ENCODE measurements around the gene C2orf15.

The C2orf15 gene

DNA sequence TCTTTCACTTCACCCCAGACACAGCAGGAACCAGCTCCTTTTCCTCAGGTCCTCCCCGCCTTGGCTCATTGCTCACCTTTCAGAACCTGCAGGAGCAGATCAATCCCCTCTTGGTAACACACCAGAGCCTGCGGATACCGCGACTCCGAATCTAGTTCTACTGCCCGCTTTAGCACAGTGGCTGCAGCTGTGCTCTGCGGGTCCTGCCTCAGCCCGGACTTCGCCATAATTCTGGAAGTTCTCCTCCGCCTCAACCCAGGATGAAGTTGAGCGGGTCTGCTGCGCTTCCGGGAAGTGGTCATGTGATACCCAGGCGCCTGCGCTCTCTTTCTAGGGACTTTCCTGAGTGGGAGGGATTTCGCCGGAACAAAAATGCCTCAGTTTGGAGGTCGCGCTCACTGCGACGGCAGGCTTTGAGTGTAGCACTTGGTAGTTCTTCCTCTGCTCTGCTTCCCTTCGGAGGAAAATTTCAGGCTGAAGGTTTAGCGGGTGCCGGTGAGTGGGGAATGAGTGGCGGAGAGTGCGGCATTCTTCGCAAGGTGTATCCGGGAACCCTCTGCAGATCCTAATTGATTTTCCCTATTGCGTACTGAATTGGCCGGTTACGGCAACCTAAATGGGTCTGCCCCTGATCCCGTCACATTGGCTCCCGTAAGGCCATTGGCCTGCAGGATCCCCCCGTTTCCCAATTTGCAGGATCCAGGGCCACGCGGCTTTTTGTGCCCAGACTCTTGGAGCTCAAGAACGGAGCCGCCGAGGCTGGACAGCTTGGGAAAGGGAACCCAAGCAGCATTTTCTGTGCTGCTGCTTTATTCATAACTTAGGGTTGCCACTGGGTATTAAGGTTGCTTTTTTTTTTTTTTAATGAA lies 39.5 kb downstream of the C2orf15 start, which contains the start of the genes MITD1 and MRPL30 (continued):
- TF ChIP-seq ZNF292 (tag by site-specific recombination; IDR thresholded peaks at IDR 0.05; ENCODE audit: borderline replicate concordance, low read depth) (no peak), ZNF473 (tag by site-specific recombination; IDR thresholded peaks at IDR 0.05) (no peak), ZBTB1 (tag by site-specific recombination; IDR thresholded peaks at IDR 0.05) (no peak), ZBTB11 (tag by site-specific recombination; conservative IDR thresholded peaks at IDR 0.05; ENCODE audit: low read depth) (peak; percentile 99), ZNF596 (tag by site-specific recombination; IDR thresholded peaks at IDR 0.05) (no peak), PRDM1 (tag by site-specific recombination; IDR thresholded peaks at IDR 0.05) (peak; percentile 35; the same call in 1 of the 2 replicates), ZNF311 (tag by site-specific recombination; IDR thresholded peaks at IDR 0.05; ENCODE audit: borderline replicate concordance) (no peak), ZNF501 (tag by site-specific recombination; IDR thresholded peaks at IDR 0.05) (peak; percentile 85), ZNF621 (tag by site-specific recombination; IDR thresholded peaks at IDR 0.05) (no peak), ZNF157 (tag by site-specific recombination; IDR thresholded peaks at IDR 0.05) (no peak), OSR2 (tag by site-specific recombination; IDR thresholded peaks at IDR 0.05) (peak; percentile 35), ZNF324 (tag by site-specific recombination; IDR thresholded peaks at IDR 0.05) (peak; percentile 95), ZNF132 (tag by site-specific recombination; IDR thresholded peaks at IDR 0.05; ENCODE audit: borderline replicate concordance) (no peak), ZNF112 (tag by site-specific recombination; IDR thresholded peaks at IDR 0.05) (no peak), ZNF629 (tag by site-specific recombination; IDR thresholded peaks at IDR 0.05) (peak; percentile 78), ZNF660 (tag by site-specific recombination; IDR thresholded peaks at IDR 0.05) (peak; percentile 96), OVOL3 (tag by site-specific recombination; IDR thresholded peaks at IDR 0.05) (no peak), ZNF785 (tag by site-specific recombination; IDR thresholded peaks at IDR 0.05) (no peak), ZNF510 (tag by site-specific recombination; IDR thresholded peaks at IDR 0.05; ENCODE audit: insufficient replicate concordance) (no peak), ZNF571 (tag by site-specific recombination; IDR thresholded peaks at IDR 0.05) (no peak), ZNF560 (tag by site-specific recombination; IDR thresholded peaks at IDR 0.05; ENCODE audit: borderline replicate concordance) (no peak), ZFP69B (tag by site-specific recombination; IDR thresholded peaks at IDR 0.05) (peak; percentile 78), BCL11A (tag by site-specific recombination; IDR thresholded peaks at IDR 0.05; ENCODE audit: low read depth) (no peak), SP3 (tag by site-specific recombination; IDR thresholded peaks at IDR 0.05) (peak; percentile 84), ZNF214 (tag by site-specific recombination; IDR thresholded peaks at IDR 0.05; ENCODE audit: borderline replicate concordance) (no peak), ZNF830 (tag by site-specific recombination; IDR thresholded peaks at IDR 0.05; ENCODE audit: low read depth) (no peak), MZF1 (tag by site-specific recombination; IDR thresholded peaks at IDR 0.05; ENCODE audit: borderline replicate concordance) (peak; percentile 76), SCRT1 (tag by site-specific recombination; IDR thresholded peaks at IDR 0.05; ENCODE audit: borderline replicate concordance) (no peak), ZNF169 (tag by site-specific recombination; IDR thresholded peaks at IDR 0.05) (no peak), ZSCAN16 (tag by site-specific recombination; IDR thresholded peaks at IDR 0.05) (no peak), FEZF1 (tag by site-specific recombination; IDR thresholded peaks at IDR 0.05) (0 out of 2 replicates have a peak, but pooled peaks have one; percentile 9)
- TF ChIP-seq, protein P1, sequence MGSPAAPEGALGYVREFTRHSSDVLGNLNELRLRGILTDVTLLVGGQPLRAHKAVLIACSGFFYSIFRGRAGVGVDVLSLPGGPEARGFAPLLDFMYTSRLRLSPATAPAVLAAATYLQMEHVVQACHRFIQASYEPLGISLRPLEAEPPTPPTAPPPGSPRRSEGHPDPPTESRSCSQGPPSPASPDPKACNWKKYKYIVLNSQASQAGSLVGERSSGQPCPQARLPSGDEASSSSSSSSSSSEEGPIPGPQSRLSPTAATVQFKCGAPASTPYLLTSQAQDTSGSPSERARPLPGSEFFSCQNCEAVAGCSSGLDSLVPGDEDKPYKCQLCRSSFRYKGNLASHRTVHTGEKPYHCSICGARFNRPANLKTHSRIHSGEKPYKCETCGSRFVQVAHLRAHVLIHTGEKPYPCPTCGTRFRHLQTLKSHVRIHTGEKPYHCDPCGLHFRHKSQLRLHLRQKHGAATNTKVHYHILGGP (tag by site-specific recombination; IDR thresholded peaks at IDR 0.05), result peak; percentile 81; the same call in 1 of the 2 replicates
- TF ChIP-seq, protein P2, sequence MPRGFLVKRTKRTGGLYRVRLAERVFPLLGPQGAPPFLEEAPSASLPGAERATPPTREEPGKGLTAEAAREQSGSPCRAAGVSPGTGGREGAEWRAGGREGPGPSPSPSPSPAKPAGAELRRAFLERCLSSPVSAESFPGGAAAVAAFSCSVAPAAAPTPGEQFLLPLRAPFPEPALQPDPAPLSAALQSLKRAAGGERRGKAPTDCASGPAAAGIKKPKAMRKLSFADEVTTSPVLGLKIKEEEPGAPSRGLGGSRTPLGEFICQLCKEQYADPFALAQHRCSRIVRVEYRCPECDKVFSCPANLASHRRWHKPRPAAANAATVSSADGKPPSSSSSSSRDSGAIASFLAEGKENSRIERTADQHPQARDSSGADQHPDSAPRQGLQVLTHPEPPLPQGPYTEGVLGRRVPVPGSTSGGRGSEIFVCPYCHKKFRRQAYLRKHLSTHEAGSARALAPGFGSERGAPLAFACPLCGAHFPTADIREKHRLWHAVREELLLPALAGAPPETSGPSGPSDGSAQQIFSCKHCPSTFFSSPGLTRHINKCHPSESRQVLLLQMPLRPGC (tag by site-specific recombination; IDR thresholded peaks at IDR 0.05), result peak; percentile 44; the same call in 1 of the 2 replicates
- TF ChIP-seq, protein P3, sequence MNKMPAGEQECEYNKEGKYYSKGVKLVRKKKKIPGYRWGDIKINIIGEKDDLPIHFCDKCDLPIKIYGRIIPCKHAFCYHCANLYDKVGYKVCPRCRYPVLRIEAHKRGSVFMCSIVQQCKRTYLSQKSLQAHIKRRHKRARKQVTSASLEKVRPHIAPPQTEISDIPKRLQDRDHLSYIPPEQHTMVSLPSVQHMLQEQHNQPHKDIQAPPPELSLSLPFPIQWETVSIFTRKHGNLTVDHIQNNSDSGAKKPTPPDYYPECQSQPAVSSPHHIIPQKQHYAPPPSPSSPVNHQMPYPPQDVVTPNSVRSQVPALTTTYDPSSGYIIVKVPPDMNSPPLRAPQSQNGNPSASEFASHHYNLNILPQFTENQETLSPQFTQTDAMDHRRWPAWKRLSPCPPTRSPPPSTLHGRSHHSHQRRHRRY (tag by site-specific recombination; IDR thresholded peaks at IDR 0.05), result no peak
